GM12801 (cell line): ENCODE results near the gene MOG.

Experiments
- CTCF ChIP-seq: IDR thresholded peaks from one replicate; pipeline ENCODE4 v1.5.1; 2011; ENCODE audit warnings: control low read depth; ENCODE audit not compliant: insufficient read length; ENCODE audit errors: extremely low read depth

Gene MOG

GRCh38 chr6:29647927-29648642 is 8.8 kb upstream of the MOG start:
- no peak for TF ChIP-seq CTCF

GRCh38 chr6:29649701-29650673 is 6.9 kb upstream of the MOG start:
- TF ChIP-seq CTCF = no peak

GRCh38 chr6:29651413-29652197 is 5.3 kb upstream of the MOG start:
- no peak for TF ChIP-seq CTCF

- no peak for TF ChIP-seq CTCF
Observed at GRCh38 chr6:29652198-29652584, 4.7 kb upstream of the MOG start.

GRCh38 chr6:29653452-29654038 is 3.3 kb upstream of the MOG start:
- TF ChIP-seq CTCF = no peak

GRCh38 chr6:29655658-29656057 is 1.2 kb upstream of the MOG start:
- TF ChIP-seq CTCF = no peak

- no peak for TF ChIP-seq CTCF
Observed at GRCh38 chr6:29656157-29656556, 735 bp upstream of the MOG start.
